ENCODE data around the gene PBX2.
"Not testable (repeated sequence)": the region's sequence is repeated elsewhere in the genome, so short reads cannot be mapped to it uniquely, and the experiment has no call there.

PBX2 gene

GRCh38 chr6:32187009-32187709, 2.8 kb downstream of the PBX2 start:
- DNase-seq (ENCODE audit: low read depth in 3 of 3): no peak

DNA sequence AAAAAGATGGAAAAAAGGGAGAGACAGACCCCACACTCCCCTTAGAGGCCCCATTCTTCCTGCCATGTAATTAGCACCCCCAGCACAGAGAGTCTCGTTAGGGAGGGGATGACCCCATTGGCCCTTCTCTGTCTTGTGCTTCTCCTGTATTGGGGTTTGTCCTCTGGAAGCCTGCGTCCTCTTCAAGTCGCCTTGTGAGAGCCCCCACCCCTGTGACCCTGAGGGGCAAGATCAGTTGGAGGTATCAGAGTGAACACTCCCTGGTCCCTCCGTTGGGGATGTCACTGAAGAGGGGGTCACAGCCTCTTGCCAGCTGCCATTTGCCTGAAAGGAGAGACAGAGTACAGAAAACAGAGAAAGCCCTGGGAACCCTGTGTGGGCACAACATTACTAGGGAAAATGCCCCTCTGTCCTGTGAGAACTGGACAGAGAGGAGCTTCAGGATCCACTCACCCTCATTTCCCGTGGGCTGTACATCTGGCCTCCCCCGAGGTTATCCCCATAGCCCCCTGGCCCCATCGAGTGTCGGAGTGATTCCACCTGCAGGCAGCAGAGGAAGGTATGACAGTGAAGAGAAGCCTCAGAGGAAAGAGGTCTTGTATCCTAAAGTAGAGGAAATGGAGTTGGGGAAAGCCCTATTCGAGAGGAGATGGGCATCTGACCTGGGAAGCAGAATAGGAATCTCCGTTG, 3.7 kb downstream of the PBX2 start:
- not testable (repeated sequence) for DNase-seq (ENCODE audit: low read depth in 3 of 3)

DNA sequence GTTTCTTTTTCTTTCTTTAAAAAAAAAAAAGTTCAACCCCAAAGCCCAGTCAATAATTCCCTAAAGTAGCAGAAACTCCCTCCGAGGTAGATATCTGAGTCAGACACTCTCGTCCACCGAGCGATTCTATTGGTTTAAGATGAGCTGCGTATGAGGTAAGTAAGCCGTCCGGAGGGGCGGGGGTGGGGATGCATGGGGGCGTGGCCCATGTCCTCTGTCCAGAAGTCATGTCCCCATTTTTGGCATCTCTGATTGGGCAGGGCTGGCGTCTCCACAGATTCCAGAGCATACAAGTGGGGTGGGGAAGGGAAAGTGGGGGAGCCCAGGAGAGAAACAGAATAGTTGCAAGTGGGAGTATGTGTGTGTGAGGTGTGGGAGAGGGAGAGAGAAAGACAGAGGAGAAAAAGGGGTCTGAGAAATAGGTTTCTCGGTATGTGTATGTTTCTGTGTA, 4.3 kb downstream of the PBX2 start:
- peak in 1 of 3 experiments; percentile 46 for DNase-seq (ENCODE audit: low read depth in 3 of 3)

DNA sequence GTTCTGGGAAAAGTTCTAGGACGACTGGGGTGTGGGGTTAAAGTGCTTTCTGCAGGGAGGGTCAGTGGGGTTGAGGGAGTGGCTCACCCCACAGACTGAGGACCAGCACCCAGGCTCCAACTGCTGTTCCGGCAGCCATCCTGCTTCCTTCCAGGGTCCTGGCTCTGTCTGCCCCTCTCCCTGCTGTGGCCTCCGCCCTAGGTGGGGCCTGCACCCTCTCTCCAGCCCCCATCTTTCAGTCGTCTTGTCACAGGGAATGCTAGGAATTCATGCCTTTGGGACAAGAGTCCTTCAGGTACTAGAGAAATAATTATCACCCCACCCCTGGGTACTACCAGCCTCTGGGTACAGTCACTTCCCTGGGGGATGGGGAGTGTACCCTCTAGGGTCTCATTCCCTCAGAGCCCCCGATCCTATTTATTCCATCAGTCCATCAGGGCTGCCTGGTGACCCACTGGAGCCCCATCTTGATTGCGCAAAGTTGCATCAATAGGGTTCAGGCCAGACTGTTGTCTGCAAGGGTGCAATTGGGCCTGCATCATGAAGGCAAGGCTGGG, 5.8 kb downstream of the PBX2 start, which contains the start of gene AGER:
TSS of gene AGER (minus strand) at position 170 of the 557 bp plus-strand sequence. CDS start at position 139, 31 bp downstream.
- DNase-seq (ENCODE audit: low read depth in 3 of 3): no peak

- no peak for DNase-seq (ENCODE audit: low read depth in 3 of 3)
Measured at GRCh38 chr6:32183483-32184083, 6.4 kb downstream of the PBX2 start.

GRCh38 chr6:32183030-32183429, 7.0 kb downstream of the PBX2 start:
- no peak for DNase-seq (ENCODE audit: low read depth in 3 of 3)

DNA sequence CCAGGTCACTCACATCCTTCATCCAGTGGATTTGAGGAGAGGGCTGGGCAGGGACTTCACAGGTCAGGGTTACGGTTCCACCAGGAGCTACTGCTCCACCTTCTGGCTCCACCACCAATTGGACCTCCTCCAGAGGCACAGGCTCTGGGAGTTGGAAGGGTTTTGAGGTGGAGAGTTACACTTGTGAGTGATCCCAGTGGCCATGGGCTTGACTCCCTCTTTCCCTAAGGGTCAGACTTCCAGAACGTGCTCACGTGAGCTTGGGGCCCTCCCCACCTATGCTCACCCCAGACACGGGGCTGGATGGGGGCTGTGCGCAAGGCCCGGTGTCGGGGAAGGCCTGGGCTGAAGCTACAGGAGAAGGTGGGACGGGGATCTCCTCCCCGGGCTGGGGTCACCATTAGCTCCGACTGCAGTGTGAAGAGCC, 7.4 kb downstream of the PBX2 start:
- no peak for DNase-seq (ENCODE audit: low read depth in 3 of 3)

GRCh38 chr6:32181915-32182529, 8.0 kb downstream of the PBX2 start:
- DNase-seq (ENCODE audit: low read depth in 3 of 3): no peak

DNA sequence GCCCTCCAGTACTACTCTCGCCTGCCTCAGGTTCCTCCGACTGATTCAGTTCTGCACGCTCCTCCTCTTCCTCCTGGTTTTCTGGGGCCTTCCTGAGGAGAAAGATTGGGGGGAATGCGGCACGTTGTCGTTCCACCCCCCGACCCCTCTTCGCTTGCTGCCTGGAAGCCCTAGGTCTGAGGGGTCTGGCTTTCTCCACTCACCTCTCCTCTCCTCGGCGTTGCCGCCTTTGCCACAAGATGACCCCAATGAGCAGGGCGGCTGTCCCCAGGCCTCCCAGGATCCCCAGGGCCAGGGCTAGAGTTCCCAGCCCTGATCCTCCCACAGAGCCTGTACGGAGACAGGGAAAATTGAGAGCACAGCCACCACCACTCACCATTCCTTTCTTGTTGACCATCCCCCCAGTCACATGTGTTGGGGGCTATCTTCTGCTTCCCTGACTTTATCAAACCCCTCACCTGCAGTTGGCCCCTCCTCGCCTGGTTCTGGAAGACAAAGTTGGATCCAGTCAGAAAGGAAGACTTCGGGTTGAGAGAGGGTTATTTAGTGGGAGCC, 8.8 kb downstream of the PBX2 start:
- DNase-seq (ENCODE audit: low read depth in 3 of 3): no peak

DNA sequence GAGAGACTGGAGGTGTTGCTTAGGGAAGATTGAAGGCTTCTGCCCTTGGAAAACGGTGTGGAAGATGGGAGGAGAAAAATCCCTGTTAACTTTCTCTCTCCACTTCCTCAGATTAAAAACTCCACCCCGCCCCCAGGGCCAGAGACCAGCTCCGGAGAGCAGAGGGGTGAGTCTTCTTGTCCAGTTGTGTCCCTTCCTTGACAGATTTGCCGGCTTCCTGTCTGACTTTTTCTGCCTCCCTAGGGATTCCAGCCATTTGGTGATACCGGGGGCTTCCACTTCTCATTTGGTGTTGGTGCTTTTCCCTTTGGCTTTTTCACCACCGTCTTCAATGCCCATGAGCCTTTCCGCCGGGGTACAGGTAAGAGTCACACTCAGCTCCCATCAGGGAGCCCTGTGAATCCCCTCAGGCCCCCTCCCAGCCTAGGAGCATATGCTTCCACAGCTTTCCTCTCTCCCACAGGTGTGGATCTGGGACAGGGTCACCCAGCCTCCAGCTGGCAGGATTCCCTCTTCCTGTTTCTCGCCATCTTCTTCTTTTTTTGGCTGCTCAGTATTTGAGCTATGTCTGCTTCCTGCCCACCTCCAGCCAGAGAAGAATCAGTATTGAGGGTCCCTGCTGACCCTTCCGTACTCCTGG, 10.1 kb downstream of the PBX2 start:
- DNase-seq (ENCODE audit: low read depth in 3 of 3): no peak

GRCh38 chr6:32178547-32179440, 11.2 kb downstream of the PBX2 start:
- no peak for DNase-seq (ENCODE audit: low read depth in 3 of 3)

- DNase-seq (ENCODE audit: low read depth in 3 of 3): peak; percentile 68 to 92 (median 78)
Measured at GRCh38 chr6:32177788-32178546, 12.0 kb downstream of the PBX2 start, which contains the start of gene RNF5. TSS of gene RNF5 (plus strand) at chr6:32178405. CDS start at chr6:32178512, 107 bp downstream.

DNA sequence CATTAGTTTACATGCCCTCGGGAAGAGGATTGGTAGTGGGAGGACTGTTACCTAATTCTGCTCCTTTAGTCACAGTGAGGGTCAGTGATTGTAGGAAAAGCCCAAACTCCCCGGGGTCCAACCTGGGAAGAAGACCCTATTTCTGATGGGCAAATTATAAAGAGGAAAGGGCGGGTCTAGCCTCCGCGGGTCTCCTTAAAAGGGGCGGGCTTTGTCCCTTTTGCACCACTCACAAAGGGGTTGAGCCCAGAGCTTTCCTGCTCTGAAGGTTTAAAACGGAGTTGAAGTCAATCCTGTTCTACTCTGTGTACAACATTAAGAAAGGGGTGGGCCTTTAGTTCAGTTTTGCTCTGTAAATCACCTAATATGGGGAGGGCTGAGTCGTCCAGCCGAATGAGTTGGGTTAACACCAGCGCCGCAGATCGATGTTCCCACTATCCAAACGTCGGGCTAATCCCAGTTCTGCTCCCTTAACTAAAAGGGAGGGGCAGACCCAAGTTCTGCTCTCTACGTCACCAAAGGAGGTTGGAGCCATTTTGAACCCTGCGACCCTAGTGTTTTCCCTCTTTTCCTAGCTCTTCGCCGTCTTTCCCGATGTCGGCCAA, 12.7 kb downstream of the PBX2 start:
- no peak for DNase-seq (ENCODE audit: low read depth in 3 of 3)

DNA sequence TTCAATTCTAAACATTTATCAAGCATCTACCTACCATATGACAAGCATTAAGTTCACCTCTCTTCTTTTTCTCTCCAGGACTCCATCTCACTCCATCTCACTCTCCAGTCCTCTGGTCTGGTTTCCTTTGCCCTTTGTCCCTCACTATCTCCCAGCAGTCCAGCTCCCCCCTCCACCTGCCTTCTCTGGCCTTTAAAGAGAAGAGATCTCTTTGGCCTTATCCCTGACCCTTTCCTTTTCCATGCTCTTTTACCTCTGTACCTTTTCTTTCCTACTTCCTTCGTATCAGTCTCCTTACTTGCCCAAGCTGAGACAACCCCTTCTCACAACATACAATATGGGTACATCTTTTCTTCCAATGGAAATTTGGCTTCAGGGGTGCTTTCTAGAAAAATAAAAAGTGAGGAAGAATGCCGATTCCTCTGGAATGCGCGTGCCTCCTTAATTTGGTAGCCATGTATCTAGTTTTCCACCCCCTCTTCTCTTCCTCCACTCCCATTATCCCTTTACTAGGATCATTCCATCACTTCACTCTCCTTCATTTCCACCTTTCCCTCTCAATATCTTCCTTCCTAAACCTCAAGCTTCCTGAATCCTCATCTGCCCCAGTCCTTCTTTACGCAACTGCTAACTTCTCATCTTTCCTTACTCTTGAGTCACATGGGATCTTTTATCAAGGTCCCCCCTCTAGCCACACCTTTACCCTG, 13.4 kb downstream of the PBX2 start:
- no peak for DNase-seq (ENCODE audit: low read depth in 3 of 3)

GRCh38 chr6:32175711-32176475, 14.1 kb downstream of the PBX2 start, which contains the start of gene AGPAT1:
TSS of gene AGPAT1 (minus strand) at chr6:32176084. CDS start at chr6:32171496, 4,588 bp downstream.
- peak; percentile 92 to 96 (median 96) for DNase-seq (ENCODE audit: low read depth in 3 of 3)

DNA sequence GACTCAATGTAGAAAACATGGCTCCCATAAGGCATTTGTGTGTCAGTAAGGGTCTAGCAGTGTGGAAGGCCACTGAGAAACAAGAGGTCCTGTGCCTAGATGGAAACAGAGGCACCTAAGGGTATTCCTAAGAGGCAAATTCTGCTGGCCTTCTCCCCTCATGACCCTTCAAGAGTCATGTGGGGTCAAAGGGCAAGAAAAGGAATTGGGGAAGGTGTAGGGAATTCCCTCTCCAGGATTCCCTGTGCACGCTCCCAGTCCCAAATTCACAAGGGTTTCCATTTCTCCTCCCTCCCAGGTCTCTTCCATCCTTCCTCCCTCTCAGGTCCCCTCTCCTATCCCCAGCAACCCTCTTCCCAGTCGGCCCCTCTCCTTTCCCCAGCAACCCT, 14.7 kb downstream of the PBX2 start:
- DNase-seq (ENCODE audit: low read depth in 3 of 3): no peak

DNA sequence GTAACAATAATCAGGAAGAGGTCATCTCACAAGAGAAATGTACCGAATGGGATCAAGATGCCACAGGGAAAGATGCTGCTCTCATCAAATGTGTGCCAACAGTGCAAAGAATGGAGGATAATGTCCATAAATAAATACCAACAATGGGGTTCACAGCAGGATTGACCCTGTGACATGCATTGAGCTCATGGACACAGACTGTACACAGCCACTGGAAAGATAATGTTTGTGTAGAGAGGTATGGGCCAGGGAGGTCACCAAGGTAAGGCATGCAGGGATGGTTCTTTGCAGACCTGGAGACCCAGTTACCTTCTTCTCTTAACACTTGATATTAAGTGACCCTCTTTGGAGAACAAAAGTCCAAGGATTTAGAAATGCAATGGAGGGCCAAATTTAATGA, 15.6 kb downstream of the PBX2 start:
- no peak for DNase-seq (ENCODE audit: low read depth in 3 of 3)
